GM19043 (cell line): Measurements from ENCODE around the gene NADK.

Source experiments
- ATAC-seq: cut with Tn5 transposase; IDR thresholded peaks from one replicate; pipeline ENCODE4 v1.9.1; 2021; ENCODE audit warnings: low read depth; ENCODE audit not compliant: unreplicated experiment

The NADK gene

GRCh38 chr1:1764876-1765470, 13.3 kb downstream of the NADK start:
- no peak for ATAC-seq

GRCh38 chr1:1763657-1764621, 14.3 kb downstream of the NADK start:
- ATAC-seq = no peak

- no peak for ATAC-seq
Observed at GRCh38 chr1:1761504-1762376, 16.5 kb downstream of the NADK start.

- ATAC-seq = no peak
Observed at GRCh38 chr1:1760715-1761114, 17.6 kb downstream of the NADK start.

- ATAC-seq = no peak
Observed at GRCh38 chr1:1760345-1760650, 18.0 kb downstream of the NADK start.

GRCh38 chr1:1759456-1760344, 18.6 kb downstream of the NADK start:
- no peak for ATAC-seq

GRCh38 chr1:1758692-1759455, 19.4 kb downstream of the NADK start:
- ATAC-seq = no peak

- ATAC-seq = no peak
Observed at GRCh38 chr1:1758059-1758621, 20.1 kb downstream of the NADK start.

- ATAC-seq = no peak
Observed at GRCh38 chr1:1757422-1758058, 20.7 kb downstream of the NADK start.

- no peak for ATAC-seq
Observed at GRCh38 chr1:1756661-1757421, 21.4 kb downstream of the NADK start.

GRCh38 chr1:1755852-1756251, 22.4 kb downstream of the NADK start:
- no peak for ATAC-seq

GRCh38 chr1:1755426-1755825, 22.8 kb downstream of the NADK start:
- ATAC-seq = no peak

GRCh38 chr1:1754051-1754815, 24.0 kb downstream of the NADK start:
- ATAC-seq = no peak

GRCh38 chr1:1753607-1754005, 24.7 kb downstream of the NADK start:
- no peak for ATAC-seq

- no peak for ATAC-seq
Observed at GRCh38 chr1:1752636-1753606, 25.3 kb downstream of the NADK start.

GRCh38 chr1:1752190-1752589, 26.1 kb downstream of the NADK start:
- ATAC-seq = no peak
